B cell (primary cell): ENCODE data around the gene CACNB4.

ENCODE experiments used
- CTCF ChIP-seq: fragments of 200-600 bp; IDR thresholded peaks from one replicate; pipeline ENCODE4 v1.8.0; 2022; ENCODE audit warnings: antibody characterized with exemption, mild to moderate bottlenecking
- EZH2 ChIP-seq: IDR thresholded peaks from 2 replicates; pipeline ENCODE4 v1.6.1; 2012; ENCODE audit warnings: borderline replicate concordance, low read depth, mild to moderate bottlenecking, moderate library complexity, low read length; ENCODE audit not compliant: insufficient read depth, poor library complexity, severe bottlenecking

GRCh38 chr2:151996243-151997003 lies 102.4 kb downstream of the CACNB4 start:
- TF ChIP-seq CTCF = no peak
- TF ChIP-seq EZH2 = no peak
